ENCODE data around the gene DCAF8. TPM values are rescaled to one million over a fixed set of nuclear protein-coding genes. Genes with fewer than 3 reads are reported as not detected.

DCAF8 gene
- total and polyA plus RNA-seq, 2 donors (not counting 3 experiments of a cell fraction or from before 2014, with no cell fraction given) = 85.5 to 106 TPM

- no peak overlapping the region for H3K9ac ChIP-seq (replicated peaks; ENCODE audit: extremely low read depth, insufficient read depth, low read length)
- no peak for DNase-seq (ENCODE audit: low read depth, low spot score)
- H4K20me1 ChIP-seq (replicated peaks; ENCODE audit: control insufficient read depth, extremely low read depth, insufficient read depth, low read length) = no peaks in the 10 kb centered on the region
- peaks cover 27% of the 10 kb centered on the region for H3K79me2 ChIP-seq (ENCODE audit: control insufficient read depth, insufficient read depth, low read length)
- H3K4me3 ChIP-seq (replicated peaks in 1 of 3; ENCODE audit: insufficient read depth in 1 of 3, low read depth in 1 of 3, low read length in 3 of 3) = no peak overlapping the region
- POLR2A ChIA-PET = no interaction called here
- no peaks in the 10 kb centered on the region for H3K9me1 ChIP-seq (replicated peaks; ENCODE audit: control insufficient read depth, extremely low read depth, insufficient read depth, low read length)
- dilution Hi-C loops (cut with MboI; ENCODE audit: extremely low pct_ligation_motif_present, low sequenced_read_pairs) = no loop called here
- BruUV-seq (replicated peaks) = no TSS peak
- H3K27me3 ChIP-seq (ENCODE audit: control insufficient read depth in 2 of 2, insufficient read depth in 2 of 2, low read length in 2 of 2) = no peaks in the 10 kb centered on the region
- TF ChIP-seq MYC (IDR thresholded peaks at IDR 0.05; ENCODE audit: low read depth, low read length) = no peak
- TF ChIP-seq FOS (IDR thresholded peaks at IDR 0.05; ENCODE audit: borderline replicate concordance, insufficient read depth, low read length) = no peak
- no peak for TF ChIP-seq CTCF (IDR thresholded peaks at IDR 0.05; ENCODE audit: extremely low read depth in 1 of 2, insufficient read depth in 1 of 2, low read depth in 1 of 2, low read length in 2 of 2)
- TF ChIP-seq POLR2A (IDR thresholded peaks at IDR 0.05; ENCODE audit: low read depth, low read length) = no peak
- no peak for TF ChIP-seq EZH2 (IDR thresholded peaks at IDR 0.05; ENCODE audit: borderline replicate concordance, low read depth, low read length, severe bottlenecking)
- no peak for TF ChIP-seq GATA2 (IDR thresholded peaks at IDR 0.05; ENCODE audit: insufficient read depth, insufficient read length, low read depth, low read length)
- TF ChIP-seq JUN (IDR thresholded peaks at IDR 0.05; ENCODE audit: borderline replicate concordance, insufficient read depth, insufficient read length, low read depth) = no peak
- no peak for TF ChIP-seq MAX (IDR thresholded peaks at IDR 0.05; ENCODE audit: insufficient read depth, insufficient read length)
- no peak for TF ChIP-seq POLR2AphosphoS5 (IDR thresholded peaks at IDR 0.05; ENCODE audit: insufficient read depth, low read depth, low read length)
- CTCF ChIA-PET = interaction anchor here (1.1 to 3.1 kb wide), 3 partner anchors 33 to 119 kb away, joined by 3 to 17 read pairs (median 4); no protein-coding TSS in a partner anchor
- peaks cover 15% of the 10 kb centered on the region for H3K4me1 ChIP-seq (ENCODE audit: control insufficient read depth, extremely low read depth, insufficient read depth, low read length)
- H2AFZ ChIP-seq (ENCODE audit: low read depth, low read length) = no peak overlapping the region
- H3K9me3 ChIP-seq (replicated peaks; ENCODE audit: control insufficient read depth, insufficient read depth, low read length) = no peaks in the 10 kb centered on the region
- no peak overlapping the region for H3K27ac ChIP-seq (ENCODE audit: insufficient read depth, low read depth, low read length)
- H3K36me3 ChIP-seq (ENCODE audit: control insufficient read depth in 2 of 2, extremely low read depth in 1 of 2, insufficient read depth in 2 of 2, low read length in 2 of 2) = peaks cover 0 to 2% of the 10 kb centered on the region in 2 experiments
- no peak for FAIRE-seq
- intact Hi-C loops (cut with micrococcal nuclease) = no loop called here
- no peak overlapping the region for H3K4me2 ChIP-seq (ENCODE audit: insufficient read depth, low read length)
These were observed 4.1 kb downstream of the DCAF8 start for GRCh38 chr1:160258177-160258798.

Measured in endothelial cell of umbilical vein (primary cell).